HG03342 (cell line): ENCODE results near the gene RTP3.
A peak's percentile ranks its signal among the peaks of the same experiment; 100 is the strongest.

Experiments
- ATAC-seq: cut with Tn5 transposase; IDR thresholded peaks from one replicate; pipeline ENCODE4 v1.9.1; 2021; ENCODE audit warnings: mild to moderate bottlenecking, moderate library complexity; ENCODE audit not compliant: unreplicated experiment

Gene RTP3

DNA sequence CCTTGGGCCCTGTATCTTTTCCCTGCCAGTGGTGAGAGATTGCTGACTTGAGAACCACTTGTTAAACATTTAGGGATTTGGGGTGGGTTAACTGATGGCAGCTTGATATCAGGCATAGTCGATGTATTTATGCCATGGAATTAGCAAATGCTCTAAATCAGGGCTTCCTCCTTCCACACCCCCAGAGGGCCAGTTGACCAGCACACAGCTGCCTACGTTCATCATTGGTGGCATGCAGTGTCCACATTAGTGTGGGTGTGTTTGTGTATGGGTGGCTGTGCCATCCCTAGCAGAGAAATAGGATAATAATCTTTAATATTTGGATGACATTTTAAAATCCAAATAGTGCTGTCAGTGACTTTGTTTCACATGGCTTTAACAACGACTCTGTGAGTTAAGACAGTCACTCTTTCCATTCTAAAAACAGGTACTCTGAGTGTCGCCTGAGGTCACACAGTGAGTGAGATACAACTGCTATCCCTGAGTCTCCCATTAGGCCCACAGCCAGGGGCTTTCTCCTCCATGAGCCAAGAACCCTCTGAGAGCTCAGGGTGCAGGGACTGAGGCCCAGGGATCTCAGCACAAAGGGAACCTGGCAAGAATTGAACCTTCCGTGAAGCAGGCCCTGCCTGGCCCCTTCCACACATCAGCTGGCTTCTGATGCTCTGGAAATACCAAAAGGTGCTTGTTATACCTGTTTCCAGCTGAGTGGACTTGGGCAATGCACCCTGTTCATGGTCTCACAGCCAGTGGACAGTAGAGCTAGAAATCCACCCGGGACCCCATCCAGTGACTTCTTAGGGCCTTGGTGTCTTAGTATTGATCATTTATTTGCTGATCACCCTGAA lies 28.8 kb upstream of the RTP3 start:
- ATAC-seq, result no peak

DNA sequence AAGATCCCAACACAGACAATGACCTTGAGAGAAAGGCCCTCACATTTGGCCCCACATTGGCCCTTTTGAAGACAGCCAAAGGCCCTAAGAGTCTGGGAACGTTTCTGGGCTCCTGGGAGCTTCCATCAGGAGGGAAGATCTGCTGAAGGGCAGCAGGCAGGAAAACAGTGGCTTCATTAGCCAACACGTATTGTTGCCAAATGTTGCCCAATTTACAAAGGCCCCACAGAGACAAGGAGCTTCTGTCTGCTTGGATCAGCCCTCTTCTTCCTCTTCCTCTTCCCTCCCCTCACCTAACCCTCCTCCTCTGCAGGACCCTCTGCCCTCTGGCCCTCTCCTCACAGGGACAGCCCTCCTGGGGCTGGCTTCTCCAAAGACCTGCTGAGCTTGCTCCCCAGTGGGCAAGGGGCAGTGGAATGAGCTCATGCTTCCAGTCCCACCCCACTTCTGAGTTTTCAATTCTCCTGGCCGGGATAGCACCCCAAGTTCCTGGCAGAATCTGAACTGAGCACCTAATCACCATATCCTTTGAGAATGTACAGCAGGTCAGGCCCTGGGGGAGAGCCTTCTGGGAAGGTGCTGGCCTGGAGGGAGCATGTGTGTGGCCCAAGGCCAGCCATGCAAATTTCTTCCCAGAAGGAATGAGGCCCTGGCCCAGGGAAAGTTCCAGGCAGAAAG lies 28.0 kb upstream of the RTP3 start:
- no peak for ATAC-seq

DNA sequence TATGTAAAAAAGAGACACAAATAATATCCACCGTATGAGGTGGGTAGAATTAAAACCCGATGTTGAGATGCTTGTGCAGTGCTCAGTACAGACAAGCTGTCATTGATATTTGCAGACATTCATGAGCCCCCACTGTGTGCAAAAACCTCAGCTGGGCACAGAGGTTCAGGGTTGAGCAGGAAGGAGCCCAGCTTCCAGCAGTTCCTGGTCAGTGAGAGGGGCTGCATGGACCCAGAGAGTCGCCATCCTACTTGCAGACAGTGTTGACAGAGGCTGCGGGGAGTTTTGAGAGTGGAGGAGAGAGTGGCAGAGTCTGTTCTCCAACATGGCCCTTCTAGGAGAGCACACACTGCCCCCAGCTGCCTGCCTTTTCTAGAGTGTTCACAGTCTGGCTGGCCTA lies 26.9 kb upstream of the RTP3 start:
- ATAC-seq, result no peak

DNA sequence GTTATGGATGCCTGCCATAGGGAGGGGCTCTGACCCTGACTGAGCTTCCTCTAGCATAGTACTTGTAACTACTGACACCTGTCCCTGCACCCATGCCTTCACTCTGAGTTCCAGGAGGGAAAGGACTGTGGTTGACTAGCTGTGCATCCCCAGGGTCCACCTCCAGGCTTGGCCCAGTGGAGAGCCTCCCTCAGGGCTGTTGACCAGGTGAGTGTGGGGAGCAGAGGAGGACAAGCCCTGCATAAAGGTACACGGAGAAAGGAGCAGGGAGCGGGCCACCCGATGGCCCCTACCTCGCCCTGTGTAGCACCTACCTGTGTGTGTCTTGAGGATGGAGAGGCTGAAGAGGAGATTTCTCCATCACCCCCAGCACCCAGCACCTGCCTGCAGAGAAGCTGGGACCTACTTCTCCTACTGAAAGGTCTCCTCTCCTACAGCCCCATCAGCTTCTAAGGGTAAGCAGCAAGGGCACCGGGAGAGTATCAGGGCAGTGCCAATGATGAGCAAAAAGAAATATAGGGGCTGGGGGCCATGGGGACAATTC lies 26.3 kb upstream of the RTP3 start:
- ATAC-seq, result no peak

DNA sequence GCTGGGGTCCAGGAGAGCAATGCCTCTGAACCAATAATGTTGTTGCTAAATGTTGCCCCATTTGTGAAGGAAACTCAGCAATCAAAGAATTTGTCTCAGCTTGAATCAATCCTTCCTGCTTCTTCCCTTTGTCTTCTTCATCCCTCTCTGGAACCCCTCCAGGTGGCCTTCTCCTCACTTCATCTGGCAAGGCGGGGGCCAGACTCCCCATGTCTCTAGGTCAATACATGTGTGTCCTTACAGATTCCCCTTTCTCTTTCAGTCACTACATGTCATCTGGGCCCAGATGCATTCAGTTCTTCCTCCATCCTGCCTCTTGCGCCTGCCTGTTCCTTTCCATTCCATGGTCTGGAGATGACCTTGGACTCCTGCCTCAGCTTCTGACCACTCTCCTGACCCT lies 25.0 kb upstream of the RTP3 start:
- ATAC-seq, result no peak

DNA sequence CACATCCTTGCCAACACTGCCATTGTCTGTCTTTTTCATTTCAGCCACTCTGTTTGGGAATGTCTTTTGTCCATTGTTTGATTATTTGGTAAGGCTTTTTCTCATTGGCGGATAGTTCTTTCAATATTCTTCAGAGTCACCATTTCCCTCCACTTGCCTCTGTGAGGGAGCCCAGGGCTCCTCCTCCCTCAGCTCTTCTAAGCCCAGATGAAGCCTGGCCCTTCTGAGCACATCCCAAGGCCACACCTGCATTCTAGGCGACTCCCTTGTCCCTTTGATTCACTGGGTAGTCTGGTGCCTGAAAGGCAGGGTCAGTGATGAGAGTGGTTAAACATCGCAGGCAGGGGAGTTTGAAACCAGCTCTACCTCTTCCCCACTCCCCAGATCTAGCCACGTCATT lies 20.6 kb upstream of the RTP3 start:
- no peak for ATAC-seq

DNA sequence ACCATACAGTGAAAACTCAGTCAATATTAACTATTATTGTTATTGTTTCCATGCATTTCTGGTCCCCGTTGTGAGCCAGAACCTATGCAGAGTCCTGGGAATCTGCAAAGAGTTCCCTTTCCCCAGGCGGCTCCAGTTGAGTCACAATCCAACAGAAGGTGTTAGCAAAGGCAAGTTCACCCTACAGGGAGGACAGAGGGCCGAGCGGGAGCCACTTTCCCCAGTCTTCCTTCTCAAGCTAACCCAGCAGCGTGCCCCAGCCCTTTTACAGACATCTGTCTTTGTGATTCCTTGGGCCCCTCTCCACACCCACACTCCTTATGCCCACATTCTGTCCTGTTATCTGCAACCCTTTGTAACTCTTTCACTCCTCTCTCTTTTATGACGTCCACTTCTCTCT lies 20.0 kb upstream of the RTP3 start:
- ATAC-seq, result no peak

DNA sequence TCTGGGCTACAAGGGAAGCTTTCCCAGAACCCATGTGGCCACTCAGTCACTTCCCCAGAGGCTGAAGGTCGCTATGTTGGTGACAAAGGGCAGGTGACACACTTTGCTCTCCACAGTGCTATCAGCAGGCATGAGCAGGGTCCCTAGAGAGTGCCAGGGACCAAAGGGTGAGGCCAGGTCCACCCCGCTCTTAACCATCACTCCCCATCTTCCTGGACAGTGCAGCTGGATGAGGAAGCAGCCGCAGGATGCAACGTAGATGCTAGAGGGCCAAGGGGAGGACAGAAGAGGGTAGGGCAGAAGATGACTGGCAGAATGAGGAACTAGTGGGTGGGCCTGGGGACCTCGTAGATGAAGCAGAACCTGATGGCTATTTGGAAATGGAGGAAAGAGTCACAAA lies 19.4 kb upstream of the RTP3 start:
- no peak for ATAC-seq

DNA sequence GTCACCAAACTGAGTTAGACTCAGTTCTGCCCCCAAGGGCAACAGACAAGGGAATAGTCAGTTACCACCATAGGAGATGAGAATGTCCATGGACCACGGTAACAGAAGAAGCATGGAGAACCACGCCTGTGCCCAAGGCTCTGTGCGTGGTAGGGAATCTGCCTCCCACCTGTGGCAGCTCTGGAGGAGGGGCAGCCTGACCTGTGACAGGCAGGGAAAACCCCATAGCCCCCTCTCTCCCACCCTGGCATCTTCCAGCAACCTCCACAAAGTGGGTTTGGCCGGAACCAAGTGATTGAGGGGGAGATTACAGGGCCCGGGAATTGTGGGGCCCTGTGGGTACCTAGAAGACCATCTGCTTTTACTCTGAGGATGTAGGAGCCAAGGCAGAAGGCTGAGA lies 18.8 kb upstream of the RTP3 start:
- ATAC-seq, result no peak

DNA sequence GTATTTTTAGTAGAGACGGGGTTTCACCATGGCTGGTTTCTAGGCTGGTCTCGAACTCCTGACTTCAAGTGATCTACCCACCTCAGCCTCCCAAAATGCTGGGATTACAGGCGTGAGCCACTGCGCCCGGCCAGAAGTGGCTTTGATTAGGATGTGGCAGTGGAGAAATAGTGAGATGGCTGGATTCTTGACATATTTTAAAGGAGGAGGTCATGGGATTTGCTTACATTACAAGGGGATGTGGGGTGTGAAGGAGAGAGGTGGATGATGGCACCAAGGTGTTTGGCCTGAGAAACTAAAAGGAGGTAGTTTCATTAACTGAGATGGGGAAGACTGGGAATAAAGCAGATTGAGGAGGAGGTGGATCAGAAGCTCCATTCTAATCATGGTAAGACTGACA lies 18.1 kb upstream of the RTP3 start:
- ATAC-seq, result no peak

DNA sequence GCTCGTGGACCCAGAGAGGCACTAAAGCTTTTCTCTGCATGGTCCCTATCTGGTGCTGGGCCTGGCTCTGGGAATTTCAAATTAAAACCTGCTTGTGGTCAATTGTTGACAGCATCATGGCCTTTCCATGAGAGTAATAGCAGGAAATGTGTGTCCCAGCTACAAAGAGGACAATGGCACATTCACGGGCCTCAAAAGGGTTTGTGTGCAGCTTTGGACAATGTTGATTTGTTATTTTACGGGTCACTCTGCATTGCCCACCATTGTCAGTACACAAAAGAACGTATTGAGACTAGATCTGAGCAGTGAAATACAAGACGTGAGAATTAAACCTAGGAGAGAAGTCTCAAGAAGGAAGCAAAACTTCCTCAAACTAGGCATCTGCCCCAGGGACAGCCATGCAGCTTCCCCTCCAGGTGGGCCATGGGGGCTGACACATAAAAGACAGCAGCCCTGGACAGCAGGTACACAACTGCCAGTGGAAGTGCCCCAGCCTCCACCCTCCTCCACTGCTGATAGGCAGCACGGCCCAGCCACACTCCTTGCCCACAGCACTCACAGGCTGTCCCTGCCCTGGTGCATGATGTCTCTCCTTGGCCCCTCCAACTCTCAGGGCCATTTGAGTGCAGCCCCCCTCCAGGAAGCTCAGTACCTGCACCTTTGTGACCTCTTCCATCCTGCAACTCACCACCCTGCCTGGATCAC lies 17.1 kb upstream of the RTP3 start:
- no peak for ATAC-seq

DNA sequence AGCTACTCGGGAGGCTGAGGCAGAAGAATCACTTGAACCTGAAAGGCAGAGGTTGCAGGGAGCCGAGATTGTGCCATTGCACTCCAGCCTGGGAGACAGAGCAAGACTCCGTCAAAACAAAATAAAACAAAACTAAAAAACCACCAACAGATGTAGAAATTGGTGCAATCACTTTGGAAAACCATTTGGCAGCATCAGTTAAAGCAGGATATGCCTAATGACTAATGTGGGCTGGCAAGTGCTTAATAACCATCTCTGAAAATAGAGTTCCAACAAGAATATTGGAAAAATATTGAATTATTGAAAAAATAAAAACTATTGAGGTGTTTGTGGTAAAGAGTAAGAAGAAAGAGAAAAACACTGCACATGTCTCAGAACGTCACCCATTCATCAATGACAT lies 16.1 kb upstream of the RTP3 start:
- no peak for ATAC-seq

DNA sequence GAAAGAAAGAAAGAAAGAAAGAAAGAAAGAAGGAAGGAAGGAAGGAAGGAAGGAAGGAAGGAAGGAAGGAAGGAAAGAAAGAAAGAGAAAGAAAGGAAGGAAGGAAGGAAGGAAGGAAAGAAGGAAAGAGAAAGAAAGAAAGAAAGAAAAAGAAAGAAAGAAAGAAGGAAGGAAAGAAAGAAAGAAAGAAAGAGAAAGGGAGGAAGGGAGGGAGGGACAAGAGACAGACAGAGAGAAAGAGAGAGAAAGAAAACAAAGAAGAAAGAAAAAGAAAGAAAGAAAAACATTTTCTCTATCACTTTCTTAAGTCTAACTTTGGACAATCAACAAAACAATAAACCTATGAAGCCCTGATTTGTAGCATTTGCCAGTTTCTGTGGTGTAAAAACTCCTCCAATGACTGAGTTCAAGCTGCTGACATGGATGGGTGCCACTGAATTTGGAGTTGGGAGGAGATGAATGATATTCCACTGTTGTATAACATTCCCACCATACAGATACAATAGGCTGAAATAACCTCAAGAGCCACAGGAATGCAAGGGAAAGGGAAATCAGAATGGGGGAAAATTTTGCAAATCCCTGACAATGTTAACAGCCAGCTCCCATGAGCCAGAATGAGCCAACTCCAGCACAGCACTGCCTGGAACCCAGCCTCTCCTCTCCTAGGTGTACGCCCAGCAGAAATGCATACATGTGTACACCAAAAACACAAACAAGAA lies 15.0 kb upstream of the RTP3 start:
- ATAC-seq, result no peak

DNA sequence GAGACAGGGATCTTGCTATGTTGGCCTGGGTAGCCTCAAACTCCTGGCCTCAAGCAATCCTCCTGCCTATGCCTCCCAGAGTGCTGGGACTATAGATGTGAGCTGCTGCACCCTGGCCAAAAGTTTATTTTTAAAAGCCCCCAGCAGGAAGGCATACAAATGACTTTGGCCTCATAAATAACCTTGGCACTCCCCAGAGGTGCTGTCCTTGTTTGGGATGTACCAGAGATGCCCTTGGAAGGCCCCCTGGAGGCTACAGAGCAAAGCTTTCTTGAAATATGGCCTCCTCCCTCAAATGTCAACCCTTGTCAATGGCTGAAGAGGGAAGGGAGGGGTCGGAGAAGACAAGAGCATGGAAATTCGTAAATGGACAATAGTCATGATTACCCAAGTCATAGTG lies 14.0 kb upstream of the RTP3 start:
- ATAC-seq, result no peak

DNA sequence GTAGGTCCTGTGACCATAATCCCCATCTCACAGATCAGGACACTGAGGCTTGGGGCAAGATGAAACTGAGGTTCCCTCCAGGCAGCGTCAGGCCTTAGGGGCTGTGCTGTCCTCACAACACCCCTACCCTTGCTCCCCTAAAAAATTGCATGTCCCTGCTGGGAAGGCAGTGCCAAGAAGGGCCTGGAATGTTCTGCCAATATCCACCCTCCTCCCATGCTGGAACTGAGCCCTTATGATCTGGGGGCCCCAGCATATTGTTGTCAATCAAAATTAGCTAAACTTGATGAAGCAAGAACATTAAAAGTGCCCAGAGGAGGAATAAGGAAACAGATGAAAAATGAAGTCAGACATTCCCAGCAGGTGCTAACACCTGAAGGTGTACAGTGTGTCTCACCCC lies 13.4 kb upstream of the RTP3 start:
- ATAC-seq, result no peak

DNA sequence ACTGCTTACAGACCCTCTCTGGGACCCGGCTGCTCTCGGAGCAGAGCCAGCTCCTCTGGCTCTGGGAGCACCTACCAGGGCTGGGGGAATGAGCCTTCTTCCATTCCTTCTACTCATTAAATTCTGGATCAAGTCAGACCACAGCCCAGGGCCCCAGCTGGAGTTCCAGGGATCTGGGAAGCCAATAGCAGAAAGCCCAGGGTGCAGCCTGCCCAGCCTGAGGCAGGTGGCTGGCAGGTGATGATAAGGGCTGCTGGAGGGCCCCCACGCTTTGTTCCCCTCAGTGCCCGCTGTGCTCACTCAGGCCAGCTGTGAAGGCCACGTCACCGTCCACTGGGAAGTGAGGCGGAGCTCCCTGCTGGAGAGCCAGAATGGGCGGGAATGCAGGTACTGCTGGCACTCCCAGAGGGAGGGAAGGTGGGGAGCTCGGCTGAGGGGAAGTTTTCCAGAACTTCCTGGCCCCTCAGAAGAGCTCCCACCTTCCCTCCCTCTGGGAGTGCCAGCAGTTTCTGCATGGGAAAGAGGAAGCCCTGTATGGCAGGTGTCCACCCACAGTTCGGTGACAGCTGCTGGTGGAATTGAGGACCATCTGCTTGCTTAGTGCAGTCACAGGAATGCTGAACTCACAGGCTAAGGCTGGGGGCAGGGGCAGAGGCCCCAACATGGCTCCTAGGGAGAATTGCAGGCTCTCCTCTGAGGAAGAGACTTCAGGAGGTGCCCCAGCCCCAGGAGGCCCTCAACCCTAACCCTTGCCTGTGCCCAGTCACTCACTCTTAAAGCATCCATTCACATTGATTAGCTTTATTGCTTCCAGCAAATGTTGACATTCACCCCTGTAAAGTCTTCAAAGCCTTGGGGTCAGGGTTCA lies 12.6 kb upstream of the RTP3 start:
- ATAC-seq, result no peak

DNA sequence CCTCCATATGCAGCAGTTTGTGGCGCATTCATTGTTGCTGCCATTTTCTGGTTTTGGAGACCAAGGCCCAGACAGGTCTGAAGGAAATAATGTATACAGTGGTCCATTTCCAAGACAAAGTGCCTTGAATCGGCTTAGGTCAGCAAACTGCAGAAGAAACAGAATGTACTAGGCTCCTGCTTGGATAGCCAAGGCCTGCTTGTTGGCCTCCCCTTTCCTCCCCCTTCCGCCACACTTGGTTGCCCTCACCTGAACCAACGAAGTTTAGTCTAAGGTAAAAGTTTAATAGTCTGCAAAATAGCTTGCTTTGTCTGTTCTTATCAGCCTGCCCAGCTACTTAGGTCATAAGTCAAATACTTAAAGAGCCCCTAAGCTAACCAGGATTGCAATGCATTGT lies 12.0 kb upstream of the RTP3 start:
- ATAC-seq, result no peak

DNA sequence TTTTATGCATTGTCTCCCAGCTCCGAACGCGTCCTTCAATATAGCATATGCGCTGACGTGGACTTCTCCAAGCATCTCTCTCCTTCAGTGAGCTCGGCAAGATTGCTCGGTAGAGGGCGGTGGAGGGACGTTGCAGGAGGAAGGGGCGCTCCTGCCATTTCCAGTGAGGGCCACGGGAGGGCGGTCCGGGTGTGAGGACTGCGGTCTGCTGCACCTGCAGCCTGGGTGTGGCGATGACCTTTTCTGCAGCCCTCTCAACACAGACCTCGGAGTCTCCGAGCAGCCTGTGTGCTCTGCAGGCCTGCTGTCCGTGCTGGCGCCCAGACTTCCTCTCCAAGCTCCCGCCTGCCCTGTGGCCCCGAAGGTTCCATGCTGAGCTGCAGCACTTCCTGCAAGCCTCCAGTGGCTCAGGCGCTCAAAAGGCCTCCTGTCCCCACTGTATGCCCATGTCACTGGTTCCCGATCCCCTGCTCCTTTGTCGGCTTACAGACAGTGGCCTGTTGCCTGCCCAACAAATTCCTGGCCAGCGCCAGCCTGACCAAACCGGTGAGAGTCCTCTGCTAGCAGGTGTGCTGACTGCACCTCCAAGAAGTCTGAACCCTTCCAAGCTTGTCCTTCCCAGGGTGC lies 8.9 kb upstream of the RTP3 start:
- peak; percentile 88 for ATAC-seq

DNA sequence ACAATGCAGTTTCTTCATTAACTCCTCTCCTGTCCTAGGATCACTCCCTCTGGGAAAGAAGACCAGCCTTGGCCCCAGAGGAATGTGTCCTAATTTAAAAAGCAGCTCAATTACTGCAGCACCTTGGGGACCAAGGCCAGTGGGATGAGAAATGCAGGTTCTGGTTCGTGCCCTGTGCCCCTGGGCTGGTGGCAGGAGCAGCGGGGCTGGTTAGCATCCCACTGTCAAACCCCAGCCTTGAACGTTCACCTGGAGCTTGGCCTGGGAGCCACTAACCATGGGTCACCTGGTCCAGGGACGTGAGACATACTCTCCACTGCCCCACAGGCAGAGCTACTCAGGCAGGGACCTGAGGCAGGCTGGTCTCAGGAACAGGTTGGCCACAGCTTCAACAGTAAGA lies 8.4 kb upstream of the RTP3 start:
- no peak for ATAC-seq

DNA sequence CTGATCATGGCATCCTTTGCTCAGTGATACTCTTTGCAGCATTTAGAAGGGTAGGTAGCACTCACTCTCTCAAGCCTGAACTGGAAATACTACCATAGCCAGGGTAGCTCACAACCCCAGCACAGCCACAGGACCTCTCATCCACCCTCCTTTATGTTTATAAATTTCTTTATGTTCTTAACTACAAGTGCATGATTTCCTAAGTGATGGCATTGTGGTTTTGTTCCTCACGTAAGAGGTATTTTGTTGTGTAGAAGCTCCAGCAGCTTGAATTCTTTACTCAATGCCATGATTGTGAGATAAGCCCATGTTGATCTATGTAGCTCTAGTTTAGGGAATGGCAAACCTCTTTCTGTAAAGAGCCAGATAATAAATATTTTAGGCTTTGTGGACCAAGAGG lies 7.9 kb upstream of the RTP3 start:
- ATAC-seq, result no peak
